Subcutaneous adipose tissue (tissue), 4 donors: ENCODE data around the gene DRGX. TPM values are rescaled to one million over a fixed set of nuclear protein-coding genes. Genes with fewer than 3 reads are reported as not detected.

Experiments
- total RNA-seq, 4 donors: library from RNA; depleted of rRNA; stranded (reverse); fragments of >200 nt; gene quantifications; one replicate each; pipeline ENCODE4 v1.1.0, GENCODE V29; 2016
- TF ChIP-seq, protein P1 (sequence below): fragments of 450-650 bp; IDR thresholded peaks from one replicate; pipeline ENCODE4 v1.5.1; 2016; ENCODE audit warnings: low read depth, mild to moderate bottlenecking, control low read depth, antibody characterized with exemption, moderate library complexity

Gene DRGX
- total RNA-seq, 4 donors from 2014 or later, result not detected

DNA sequence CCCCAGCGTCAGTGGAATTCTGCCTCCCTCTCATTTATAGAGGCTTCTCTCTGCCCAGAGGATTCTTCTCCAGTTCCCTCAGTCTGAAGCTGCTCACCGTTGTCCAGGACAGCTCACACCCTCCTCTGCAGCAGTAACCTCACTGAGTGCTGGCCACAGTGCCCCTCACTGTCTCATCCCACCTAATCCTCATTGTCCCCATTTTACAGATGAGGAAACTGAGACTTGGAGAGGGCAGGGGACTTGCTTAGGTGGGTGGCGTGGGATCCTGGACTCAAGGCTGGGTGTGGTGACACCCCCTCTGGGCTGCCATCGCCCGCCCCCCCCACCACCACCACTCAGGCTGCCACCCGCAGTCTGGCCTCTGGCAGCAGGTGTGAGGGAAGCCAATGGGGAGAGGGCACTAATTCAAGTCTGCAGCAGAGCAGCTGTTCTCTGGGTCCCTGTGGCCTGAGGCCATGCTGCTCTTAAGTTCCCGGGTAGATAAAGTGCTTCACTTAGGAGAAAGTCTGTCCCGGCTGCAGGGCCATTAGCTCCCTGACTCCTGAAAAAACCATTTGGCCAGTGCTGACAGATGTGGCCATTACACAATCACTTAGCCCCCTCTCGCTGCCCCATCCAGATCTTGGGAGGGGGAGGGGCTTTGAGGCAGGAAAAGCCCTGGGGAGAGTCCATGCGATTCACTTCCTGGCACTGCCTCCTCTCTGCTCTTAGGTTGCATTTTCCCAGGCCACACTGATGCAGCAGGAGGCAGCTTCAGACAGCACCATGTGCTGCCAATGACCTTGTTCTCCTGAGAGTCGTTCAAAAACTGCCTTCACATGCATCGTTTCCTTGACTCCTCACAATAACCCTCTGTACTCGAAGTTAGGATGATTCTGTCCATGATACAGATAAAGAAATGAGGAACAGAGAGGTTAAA lies 36.3 kb downstream of the DRGX start:
- TF ChIP-seq, protein P1, sequence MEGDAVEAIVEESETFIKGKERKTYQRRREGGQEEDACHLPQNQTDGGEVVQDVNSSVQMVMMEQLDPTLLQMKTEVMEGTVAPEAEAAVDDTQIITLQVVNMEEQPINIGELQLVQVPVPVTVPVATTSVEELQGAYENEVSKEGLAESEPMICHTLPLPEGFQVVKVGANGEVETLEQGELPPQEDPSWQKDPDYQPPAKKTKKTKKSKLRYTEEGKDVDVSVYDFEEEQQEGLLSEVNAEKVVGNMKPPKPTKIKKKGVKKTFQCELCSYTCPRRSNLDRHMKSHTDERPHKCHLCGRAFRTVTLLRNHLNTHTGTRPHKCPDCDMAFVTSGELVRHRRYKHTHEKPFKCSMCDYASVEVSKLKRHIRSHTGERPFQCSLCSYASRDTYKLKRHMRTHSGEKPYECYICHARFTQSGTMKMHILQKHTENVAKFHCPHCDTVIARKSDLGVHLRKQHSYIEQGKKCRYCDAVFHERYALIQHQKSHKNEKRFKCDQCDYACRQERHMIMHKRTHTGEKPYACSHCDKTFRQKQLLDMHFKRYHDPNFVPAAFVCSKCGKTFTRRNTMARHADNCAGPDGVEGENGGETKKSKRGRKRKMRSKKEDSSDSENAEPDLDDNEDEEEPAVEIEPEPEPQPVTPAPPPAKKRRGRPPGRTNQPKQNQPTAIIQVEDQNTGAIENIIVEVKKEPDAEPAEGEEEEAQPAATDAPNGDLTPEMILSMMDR, result no peak

- TF ChIP-seq, protein P1, result no peak
Measured at GRCh38 chr10:49357910-49358309, 38.0 kb downstream of the DRGX start.

DNA sequence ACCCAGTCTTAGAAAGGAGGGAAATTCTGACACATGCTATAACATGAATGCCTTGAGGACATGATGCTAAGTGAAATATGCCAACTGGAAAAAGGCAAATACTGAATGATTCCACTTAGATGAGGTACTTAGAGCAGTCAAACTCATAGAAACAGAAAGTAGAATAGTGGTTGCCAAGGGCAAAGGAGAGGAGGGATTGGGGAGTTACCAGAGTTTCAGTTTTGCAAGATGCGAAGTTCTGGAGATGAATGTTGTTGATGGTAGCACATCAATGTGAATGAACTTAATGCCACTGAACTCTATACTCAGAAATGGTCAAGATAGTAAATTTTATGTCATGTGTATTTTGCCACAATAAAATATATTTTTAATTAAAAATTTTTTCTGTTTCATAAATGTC lies 38.9 kb downstream of the DRGX start:
- TF ChIP-seq, protein P1, result no peak

DNA sequence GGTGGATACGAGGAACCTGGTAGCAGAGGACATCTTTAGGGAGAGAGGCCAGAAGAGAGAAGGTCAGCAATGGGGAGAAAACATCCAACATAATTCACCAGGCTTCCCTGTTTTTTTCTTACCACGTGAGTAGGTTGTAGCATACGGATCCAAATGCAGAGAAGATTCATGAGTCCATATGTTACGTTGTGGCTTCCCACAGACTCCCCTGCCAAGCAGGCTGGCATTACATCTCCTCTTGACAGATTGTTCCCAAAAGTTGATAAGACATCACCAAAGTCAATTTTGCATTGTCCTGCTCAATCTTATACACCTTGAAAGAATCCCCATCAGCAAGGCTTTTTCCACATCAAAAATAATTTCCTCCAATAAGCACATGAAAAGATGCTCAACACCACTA lies 39.7 kb downstream of the DRGX start:
- TF ChIP-seq, protein P1, result no peak

- TF ChIP-seq, protein P1, result no peak
Measured at GRCh38 chr10:49355221-49355620, 40.7 kb downstream of the DRGX start.

DNA sequence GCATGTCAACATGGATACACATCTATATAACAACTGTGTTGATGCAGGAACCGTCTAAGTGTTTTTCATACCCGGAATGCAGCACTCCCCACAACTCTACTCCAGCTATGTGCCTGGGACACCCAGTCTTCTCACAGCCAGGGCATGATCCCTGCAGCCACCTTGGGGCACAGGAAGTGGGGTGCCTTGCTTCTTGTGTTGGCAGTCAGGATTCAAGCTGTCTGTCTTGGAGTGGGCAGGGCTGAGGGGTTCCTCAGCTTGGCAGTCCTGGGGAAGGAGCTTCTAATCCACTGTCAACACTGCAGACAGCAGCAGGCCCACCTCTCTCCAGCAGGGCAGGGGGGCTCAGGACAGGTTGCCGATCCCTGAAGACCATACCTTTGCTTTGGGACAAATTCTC lies 41.3 kb downstream of the DRGX start:
- TF ChIP-seq, protein P1, result no peak

- TF ChIP-seq, protein P1, result no peak
Measured at GRCh38 chr10:49353895-49354566, 41.9 kb downstream of the DRGX start.
